GM18870 (cell line): Measurements from ENCODE around the gene ZNRF4.
"Not testable (repeated sequence)": the region's sequence is repeated elsewhere in the genome, so short reads cannot be mapped to it uniquely, and the experiment has no call there.

Source experiments
- ATAC-seq: cut with Tn5 transposase; IDR thresholded peaks from one replicate; pipeline ENCODE4 v1.9.1; 2021; ENCODE audit warnings: moderate library complexity; ENCODE audit not compliant: unreplicated experiment

ZNRF4 gene

GRCh38 chr19:5455367-5456129 is at the start of gene ZNRF4:
TSS of gene ZNRF4 (plus strand) at chr19:5455417. CDS start at chr19:5455492, 75 bp downstream.
- no peak for ATAC-seq

GRCh38 chr19:5406198-5406597 is 49.0 kb upstream of the ZNRF4 start:
- not testable (repeated sequence) for ATAC-seq

DNA sequence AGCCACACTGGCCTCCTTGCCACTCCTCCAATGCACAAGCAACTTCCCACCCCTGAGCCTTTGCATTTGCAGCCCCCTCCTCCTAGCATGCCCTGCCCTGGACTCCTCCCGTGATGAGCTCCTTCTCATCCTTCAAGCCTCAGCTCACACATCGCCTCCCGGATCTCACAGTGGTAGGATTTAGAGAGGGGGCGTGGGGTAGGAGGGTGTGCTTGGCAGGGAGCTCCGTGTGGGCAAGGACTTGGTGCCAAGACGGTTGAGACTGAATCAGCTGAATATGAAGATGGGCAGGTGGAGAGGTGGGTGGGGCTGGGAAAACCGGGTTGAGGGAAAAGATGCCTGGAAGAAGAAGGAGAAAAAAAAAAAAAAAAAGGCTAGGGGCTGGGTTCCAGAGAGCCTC is 48.4 kb upstream of the ZNRF4 start:
- ATAC-seq = no peak

- no peak for ATAC-seq
Observed at GRCh38 chr19:5407356-5407755, 47.9 kb upstream of the ZNRF4 start.

DNA sequence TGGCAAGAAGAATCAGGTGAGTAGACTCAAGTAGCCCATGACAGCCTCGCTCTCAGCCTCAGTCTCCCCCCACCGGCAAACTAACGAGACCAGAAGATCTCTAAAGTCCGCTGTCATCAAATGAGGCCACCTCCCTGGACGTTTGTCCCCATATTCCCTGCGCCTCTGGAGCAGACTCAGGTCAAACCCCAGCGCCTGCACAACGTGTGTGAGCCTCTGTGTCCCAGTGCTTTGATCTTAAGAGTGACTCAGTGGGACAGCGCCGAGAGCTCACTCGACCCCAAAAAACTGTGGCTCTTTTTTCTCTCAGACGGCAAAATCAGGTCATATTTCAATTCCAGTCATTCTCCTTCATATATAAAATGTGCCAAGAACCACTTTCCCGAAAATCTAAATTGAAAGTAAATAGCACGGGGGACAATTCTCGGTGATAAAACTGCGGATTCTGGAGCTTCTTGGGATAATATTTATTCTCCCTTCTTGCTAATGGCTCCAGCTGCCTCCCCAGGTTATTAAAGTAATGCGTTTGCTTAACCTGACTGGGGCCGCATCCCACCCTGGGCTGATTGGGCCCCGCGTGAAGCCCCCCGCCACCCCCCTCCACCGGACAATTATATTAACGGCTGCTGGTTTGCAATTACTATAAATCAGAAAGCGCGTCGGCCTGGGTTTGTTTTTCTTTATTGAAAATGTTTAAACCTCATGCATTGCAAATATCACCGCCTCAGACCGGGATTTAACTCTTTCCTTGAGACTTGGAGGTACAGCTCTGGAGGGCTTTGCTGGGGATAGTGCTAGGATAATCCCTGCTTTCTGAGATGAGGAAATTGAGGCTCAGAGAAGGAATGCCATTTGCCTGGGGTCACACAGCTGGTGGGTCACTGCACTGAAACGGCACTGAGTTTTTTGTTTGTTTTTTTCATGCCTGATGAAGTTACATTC is 37.5 kb upstream of the ZNRF4 start:
- ATAC-seq = no peak

DNA sequence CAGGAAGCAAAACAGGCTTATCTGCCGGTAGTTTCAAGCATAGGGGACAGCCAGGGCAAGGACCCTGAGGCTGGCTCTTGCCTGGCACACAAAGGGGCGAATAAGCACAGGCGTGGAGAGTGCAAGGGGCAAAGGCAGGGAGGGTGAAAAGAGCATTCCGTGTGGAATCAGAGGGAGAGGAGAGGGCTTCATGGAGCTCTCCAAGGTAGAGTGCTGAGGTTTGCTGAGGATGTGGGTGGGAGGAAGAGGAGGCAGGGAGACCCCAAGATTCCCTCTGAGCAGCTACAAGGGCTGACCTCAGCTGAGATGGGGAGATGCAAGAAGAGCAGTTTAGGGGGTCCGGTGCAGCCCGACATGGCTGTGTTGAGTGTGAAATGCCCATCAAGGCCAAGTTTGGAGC is 36.5 kb upstream of the ZNRF4 start:
- ATAC-seq = no peak

DNA sequence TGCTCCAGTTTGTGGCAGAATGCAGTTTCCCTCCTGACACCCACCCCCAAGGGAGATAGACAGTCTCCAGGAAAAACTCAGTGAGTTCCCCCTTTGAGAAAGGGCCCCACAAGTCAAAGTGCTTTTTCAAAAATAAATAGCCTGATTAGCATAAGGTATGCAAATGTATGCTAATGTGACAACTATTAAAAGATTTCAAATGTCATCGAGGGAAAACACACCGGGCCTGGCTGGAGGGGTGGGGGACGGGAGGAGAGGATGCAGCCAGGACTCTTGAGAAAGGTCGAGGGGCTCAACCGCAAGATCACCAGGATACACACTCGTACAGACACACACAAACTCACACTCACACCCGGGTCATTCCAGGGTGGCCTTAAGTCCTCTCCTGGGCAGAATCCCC is 34.3 kb upstream of the ZNRF4 start:
- no peak for ATAC-seq

DNA sequence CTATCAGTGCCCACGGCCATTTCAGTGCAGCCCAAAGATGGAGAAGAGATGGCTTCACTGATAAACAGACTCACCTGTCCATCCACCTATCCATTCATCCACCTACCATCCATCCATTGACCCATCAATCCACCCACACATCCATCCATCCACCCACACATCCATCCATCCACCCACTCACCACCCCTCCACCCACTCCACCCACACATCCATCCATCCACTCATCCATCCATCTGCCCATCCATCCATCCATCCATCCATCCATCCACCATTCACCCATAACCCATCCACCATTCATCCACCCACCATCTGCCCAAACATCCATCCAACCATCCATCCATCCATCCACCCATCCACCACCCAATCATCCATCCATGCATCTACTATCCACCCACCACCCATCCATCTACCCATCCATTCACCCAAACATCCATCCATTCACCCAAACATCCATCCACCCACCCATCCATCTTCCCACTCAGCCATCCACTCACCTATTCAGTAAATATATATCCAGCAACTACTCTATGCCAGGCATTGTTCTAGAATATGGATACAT is 31.6 kb upstream of the ZNRF4 start:
- ATAC-seq = no peak

- no peak for ATAC-seq
Observed at GRCh38 chr19:5424192-5424973, 30.8 kb upstream of the ZNRF4 start.

DNA sequence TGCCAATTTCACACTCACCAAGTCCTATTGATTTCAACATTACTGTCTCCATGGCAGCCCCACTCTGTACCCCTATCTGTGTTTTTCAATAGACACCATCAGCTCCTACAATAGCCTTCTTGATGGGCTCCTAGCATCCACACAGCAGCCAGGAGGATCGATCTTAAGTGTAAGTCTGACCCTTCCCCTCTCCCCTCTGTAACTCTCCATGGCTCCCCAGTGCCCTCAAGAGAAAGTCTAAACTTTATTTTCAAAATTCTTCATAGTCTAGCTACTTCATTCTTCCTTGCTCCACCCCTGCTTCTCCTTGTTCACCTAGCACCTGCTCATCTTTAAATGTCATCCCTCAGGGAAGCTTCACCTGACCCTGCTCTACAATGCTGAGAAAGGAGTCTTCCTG is 30.0 kb upstream of the ZNRF4 start:
- ATAC-seq = no peak

GRCh38 chr19:5430237-5430636 is 25.0 kb upstream of the ZNRF4 start:
- ATAC-seq = no peak

- ATAC-seq = no peak
Observed at GRCh38 chr19:5432687-5433086, 22.5 kb upstream of the ZNRF4 start.

DNA sequence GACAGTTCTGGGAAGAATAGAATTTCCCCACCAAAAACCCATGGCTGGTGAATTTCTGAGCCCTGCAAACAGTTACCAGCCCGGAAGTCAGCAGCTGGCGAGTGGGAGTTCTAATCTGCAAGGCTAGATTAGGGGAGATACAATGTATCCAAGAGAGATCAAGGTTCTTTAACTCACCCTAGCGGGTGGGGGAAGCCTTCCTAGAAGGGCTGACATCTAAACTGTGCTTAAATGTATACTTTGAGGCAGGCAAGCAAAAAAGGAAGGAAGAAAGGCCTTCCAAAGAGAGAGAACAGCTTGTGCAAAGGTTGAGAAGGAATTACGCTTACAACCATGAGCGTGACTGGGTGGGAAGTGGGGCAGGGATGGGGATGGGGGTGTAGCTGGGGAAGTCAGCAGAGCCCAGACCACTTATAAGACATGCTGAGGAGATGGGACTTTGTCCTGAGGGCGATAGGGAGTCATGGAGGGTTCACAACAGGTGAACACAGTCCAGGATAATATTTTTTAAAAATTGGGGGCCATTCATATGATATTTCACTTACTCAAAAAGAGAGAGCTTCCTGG is 20.8 kb upstream of the ZNRF4 start:
- no peak for ATAC-seq

GRCh38 chr19:5434970-5435641 is 20.1 kb upstream of the ZNRF4 start:
- ATAC-seq = no peak

DNA sequence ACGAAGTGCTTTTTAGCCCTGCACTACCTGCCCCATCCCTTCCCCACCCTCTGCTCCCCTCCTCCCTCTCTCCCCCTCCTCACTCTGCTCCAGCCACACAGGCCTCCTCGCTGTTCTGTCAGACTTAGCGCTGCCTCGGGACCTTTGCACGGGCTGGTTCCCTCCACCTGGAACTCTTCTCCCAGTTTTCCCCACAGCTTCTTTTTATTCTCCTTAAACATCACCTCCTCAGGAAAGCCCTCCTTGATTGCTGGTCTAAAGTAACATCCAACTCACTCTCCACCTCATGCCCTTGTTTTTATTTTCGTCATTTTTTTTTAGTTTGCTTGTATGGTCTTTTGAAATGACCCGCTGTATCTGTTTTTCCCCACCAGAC is 19.6 kb upstream of the ZNRF4 start:
- ATAC-seq = no peak

GRCh38 chr19:5436106-5436947 is 18.9 kb upstream of the ZNRF4 start:
- no peak for ATAC-seq

GRCh38 chr19:5436948-5437306 is 18.3 kb upstream of the ZNRF4 start:
- ATAC-seq = no peak

DNA sequence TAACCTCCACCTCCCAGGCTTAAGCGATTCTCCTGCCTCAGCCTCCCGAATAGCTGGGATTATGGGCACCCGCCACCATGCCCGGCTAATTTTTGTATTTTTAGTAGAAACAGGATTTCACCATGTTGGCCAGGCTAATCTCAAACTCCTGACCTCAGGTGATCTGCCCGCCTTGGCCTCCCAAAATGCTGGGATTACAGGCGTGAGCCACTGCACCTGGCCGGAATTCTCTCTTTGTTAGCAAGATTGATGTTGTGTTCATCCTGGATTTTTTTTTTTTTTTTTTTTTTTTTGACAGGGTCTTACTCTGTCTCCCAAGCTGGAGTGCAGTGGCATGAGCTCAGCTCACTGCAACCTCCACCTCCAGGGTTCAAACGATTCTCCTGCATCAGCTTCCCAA is 16.5 kb upstream of the ZNRF4 start:
- ATAC-seq = not testable (repeated sequence)

GRCh38 chr19:5439452-5439851 is 15.8 kb upstream of the ZNRF4 start:
- no peak for ATAC-seq
